Tibial nerve (tissue), 4 donors: Measurements from ENCODE around the gene HIPK2. TPM values are rescaled to one million over a fixed set of nuclear protein-coding genes. Genes with fewer than 3 reads are reported as not detected.
A peak's percentile ranks its signal among the peaks of the same experiment; 100 is the strongest.

ENCODE experiments used
- DNase-seq, 2 donors: peaks; one replicate each; pipeline ENCODE4 v3.0.0-alpha.2; 2019; ENCODE audit warnings: low spot score in 2 of 2
- H3K27ac ChIP-seq, 4 donors: fragments of 200-600 bp; sonication (generic) in 3 of 4; one replicate each; pipeline ENCODE4 v1.5.1; 2017 to 2019; ENCODE audit warnings: mild to moderate bottlenecking in 1 of 4
- H3K27me3 ChIP-seq, 2 donors: fragments of 200-600 bp; sonication (generic) in 1 of 2; one replicate each; pipeline versions ENCODE4 v1.5.1 to v1.6.0; 2017 to 2019
- H3K36me3 ChIP-seq, 3 donors: fragments of 200-600 bp; sonication (generic); one replicate each; pipeline ENCODE4 v1.5.1; 2018 to 2019
- H3K4me1 ChIP-seq, 4 donors: fragments of 200-600 bp; sonication (generic) in 3 of 4; one replicate each; pipeline ENCODE4 v1.5.1; 2017 to 2019
- H3K4me3 ChIP-seq, 4 donors: fragments of 200-600 bp; sonication (generic) in 3 of 4; one replicate each; pipeline ENCODE4 v1.5.1; 2017 to 2019; ENCODE audit warnings: mild to moderate bottlenecking in 1 of 4, moderate library complexity in 1 of 4
- H3K9me3 ChIP-seq, 4 donors: fragments of 200-600 bp; sonication (generic) in 3 of 4; one replicate each; pipeline ENCODE4 v1.5.1; 2017 to 2019
- CTCF ChIP-seq, 5 experiments: fragments of 200-600 bp in 3 of 5; fragments of 450-650 bp in 2 of 5; sonication (generic) in 3 of 5; IDR thresholded peaks; one replicate each; pipeline ENCODE4 v1.5.1; 2016 to 2019; ENCODE audit warnings: antibody characterized with exemption in 5 of 5, mild to moderate bottlenecking in 3 of 5, moderate library complexity in 2 of 5
- EP300 ChIP-seq, 2 donors: sonication (generic); formaldehyde crosslinking; IDR thresholded peaks; one replicate each; pipeline ENCODE4 v1.6.1; 2017; ENCODE audit warnings: antibody characterized with exemption in 2 of 2, mild to moderate bottlenecking in 1 of 2
- POLR2A ChIP-seq, 2 donors: fragments of 450-650 bp; IDR thresholded peaks; one replicate each; pipeline ENCODE4 v1.6.1; 2017; ENCODE audit warnings: antibody characterized with exemption in 2 of 2, mild to moderate bottlenecking in 2 of 2, moderate library complexity in 2 of 2
- WGBS, 2 donors: methylation state at CpG; one replicate each; pipeline ENCODE4 v1.1.5; 2018; 5-methylcytosine and 5-hydroxymethylcytosine counted together
- total RNA-seq, 4 donors: library from RNA; depleted of rRNA; stranded (reverse); fragments of >200 nt; gene quantifications; one replicate each; pipeline ENCODE4 v1.1.0, GENCODE V29; 2016

HIPK2 gene
- total RNA-seq, 4 donors from 2014 or later = 24.9 to 41.1 (median 29.7) TPM

GRCh38 chr7:139694389-139694676 is 83.5 kb downstream of the HIPK2 start:
- peaks cover 0 to 19% (median 1%) of the 10 kb centered on the region in 4 donors for H3K4me1 ChIP-seq
- no peak for TF ChIP-seq EP300 (IDR thresholded peaks at IDR 0.05)
- no peak for TF ChIP-seq POLR2A (IDR thresholded peaks at IDR 0.05)
- TF ChIP-seq CTCF (IDR thresholded peaks at IDR 0.05) = no peak
- DNase-seq = no peak
- H3K36me3 ChIP-seq = peaks cover 0 to 24% (median 0%) of the 10 kb centered on the region in 3 donors
- WGBS, 2 donors = 89 to 93% methylated on average over 8 of the region's 8 CpGs
- H3K4me3 ChIP-seq = no peak overlapping the region
- H3K27me3 ChIP-seq = no peaks in the 10 kb centered on the region
- no peaks in the 10 kb centered on the region for H3K9me3 ChIP-seq
- H3K27ac ChIP-seq = no peak overlapping the region

DNA sequence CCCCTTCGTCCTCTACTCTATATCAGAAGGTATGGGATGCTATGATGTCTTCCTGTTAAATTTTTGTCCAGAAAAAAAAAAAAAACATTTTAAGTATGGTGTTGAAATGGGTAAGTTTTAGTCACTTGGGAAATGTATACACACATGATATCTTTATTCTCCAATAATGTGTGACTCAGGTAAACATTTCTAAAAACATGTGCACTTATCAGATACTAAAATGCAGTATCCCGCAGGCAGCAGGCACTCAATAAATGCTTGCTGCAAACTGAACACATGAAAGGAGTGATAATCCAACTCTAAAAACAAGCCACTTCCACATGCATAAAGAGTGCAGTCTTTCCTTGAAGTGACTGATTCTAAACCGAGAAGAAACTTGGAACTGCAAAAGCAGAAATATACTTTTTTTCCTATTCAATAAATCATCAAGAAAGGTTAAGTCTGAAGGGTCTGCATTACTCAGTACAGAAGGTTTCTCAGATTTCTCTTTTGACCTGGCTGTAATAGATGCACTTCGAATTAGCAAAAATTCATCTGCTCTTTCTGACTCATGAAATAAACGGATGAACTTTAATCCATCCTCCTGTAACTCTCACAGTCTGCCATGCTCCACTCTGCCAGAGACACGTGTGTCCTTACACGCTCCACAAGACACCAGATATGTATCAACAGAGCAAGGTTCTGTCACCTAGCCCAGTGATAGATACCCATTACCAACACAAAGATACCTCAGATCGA is 84.0 kb downstream of the HIPK2 start:
- WGBS, 2 donors = 80% methylated on average over 8 of the region's 8 CpGs
- TF ChIP-seq EP300 (IDR thresholded peaks at IDR 0.05) (no peak), POLR2A (IDR thresholded peaks at IDR 0.05) (no peak), CTCF (IDR thresholded peaks at IDR 0.05) (no peak)
- no peak overlapping the region for H3K27ac ChIP-seq
- no peak for DNase-seq
- no peaks in the 10 kb centered on the region for H3K9me3 ChIP-seq
- H3K4me1 ChIP-seq = peaks cover 0 to 19% (median 1%) of the 10 kb centered on the region in 4 donors
- no peaks in the 10 kb centered on the region for H3K27me3 ChIP-seq
- H3K36me3 ChIP-seq = peaks cover 0 to 23% (median 0%) of the 10 kb centered on the region in 3 donors
- H3K4me3 ChIP-seq = no peak overlapping the region

GRCh38 chr7:139692723-139693122 is 85.1 kb downstream of the HIPK2 start:
- Histone ChIP-seq H3K4me3 (no peak overlapping the region), H3K4me1 (peaks cover 0 to 19% (median 1%) of the 10 kb centered on the region in 4 donors), H3K36me3 (peaks cover 0 to 27% (median 0%) of the 10 kb centered on the region in 3 donors), H3K27me3 (no peaks in the 10 kb centered on the region), H3K27ac (no peak overlapping the region), H3K9me3 (no peaks in the 10 kb centered on the region)
- DNase-seq = no peak
- TF ChIP-seq POLR2A (IDR thresholded peaks at IDR 0.05) (no peak), EP300 (IDR thresholded peaks at IDR 0.05) (no peak), CTCF (IDR thresholded peaks at IDR 0.05) (no peak)
- WGBS, 2 donors = 81 to 85% methylated on average over 6 of the region's 6 CpGs

- no peak overlapping the region for H3K4me3 ChIP-seq
- peaks cover 0 to 5% (median 0%) of the 10 kb centered on the region in 4 donors for H3K9me3 ChIP-seq
- peaks cover 0 to 19% (median 1%) of the 10 kb centered on the region in 4 donors for H3K4me1 ChIP-seq
- no peak for DNase-seq
- H3K27me3 ChIP-seq = no peaks in the 10 kb centered on the region
- peaks cover 0 to 38% (median 3%) of the 10 kb centered on the region in 3 donors for H3K36me3 ChIP-seq
- H3K27ac ChIP-seq = no peak overlapping the region
- TF ChIP-seq EP300 (IDR thresholded peaks at IDR 0.05) (peak in 1 of 2 donors; percentile 34), POLR2A (IDR thresholded peaks at IDR 0.05) (no peak), CTCF (IDR thresholded peaks at IDR 0.05) (no peak)
- 60 to 66% methylated on average over 5 of the region's 5 CpGs for WGBS, 2 donors
Observed at GRCh38 chr7:139691253-139691781, 86.5 kb downstream of the HIPK2 start.

- H3K9me3 ChIP-seq = peaks cover 0 to 17% (median 0%) of the 10 kb centered on the region in 4 donors
- H3K27me3 ChIP-seq = no peaks in the 10 kb centered on the region
- no peak for TF ChIP-seq EP300 (IDR thresholded peaks at IDR 0.05)
- DNase-seq = no peak
- peaks cover 0 to 43% (median 5%) of the 10 kb centered on the region in 3 donors for H3K36me3 ChIP-seq
- H3K4me1 ChIP-seq = peaks cover 0 to 17% (median 4%) of the 10 kb centered on the region in 4 donors
- H3K27ac ChIP-seq = no peak overlapping the region
- H3K4me3 ChIP-seq = no peak overlapping the region
- WGBS, 2 donors = 78 to 83% methylated on average over 7 of the region's 7 CpGs
Observed at GRCh38 chr7:139687980-139688632, 89.7 kb downstream of the HIPK2 start.
